SK-N-DZ (cell line): ENCODE results near the gene LAMP2.

Source experiments
- DNase-seq: peaks from one replicate; pipeline ENCODE4 v3.0.0-alpha.2; 2015; ENCODE audit warnings: low spot score
- small RNA-seq, 2 experiments: library from RNA; depleted of rRNA; stranded (forward); fragments of <200 nt; gene quantifications; one replicate each; pipeline ENCODE3, GENCODE V24; 2014

Gene LAMP2

DNA sequence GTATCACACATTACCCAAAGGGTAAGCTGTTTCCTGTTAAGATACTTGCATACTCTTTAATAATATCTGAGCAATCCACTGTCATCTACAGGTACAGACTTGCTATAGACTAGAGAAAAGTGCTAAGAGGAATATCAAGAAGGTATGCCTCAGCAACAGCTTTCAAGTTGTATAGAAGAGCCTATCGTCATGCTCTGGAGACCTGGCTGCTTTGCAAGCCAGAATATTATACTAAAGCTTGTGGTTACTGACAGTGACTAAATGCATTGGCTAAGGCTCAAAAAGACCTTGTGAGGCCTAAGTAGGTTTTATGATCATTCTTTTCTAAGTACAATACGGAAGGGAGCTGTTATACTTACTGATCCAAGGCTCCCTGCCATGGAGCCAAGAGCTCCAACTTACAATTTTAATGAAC, 11.3 kb downstream of the LAMP2 start:
- DNase-seq = no peak

GRCh38 chrX:120456973-120457372, 12.1 kb downstream of the LAMP2 start:
- no peak for DNase-seq

- no peak for DNase-seq
Measured at GRCh38 chrX:120453985-120454384, 15.1 kb downstream of the LAMP2 start.

- peak; percentile 41 for DNase-seq
Measured at GRCh38 chrX:120452131-120452530, 17.0 kb downstream of the LAMP2 start.

DNA sequence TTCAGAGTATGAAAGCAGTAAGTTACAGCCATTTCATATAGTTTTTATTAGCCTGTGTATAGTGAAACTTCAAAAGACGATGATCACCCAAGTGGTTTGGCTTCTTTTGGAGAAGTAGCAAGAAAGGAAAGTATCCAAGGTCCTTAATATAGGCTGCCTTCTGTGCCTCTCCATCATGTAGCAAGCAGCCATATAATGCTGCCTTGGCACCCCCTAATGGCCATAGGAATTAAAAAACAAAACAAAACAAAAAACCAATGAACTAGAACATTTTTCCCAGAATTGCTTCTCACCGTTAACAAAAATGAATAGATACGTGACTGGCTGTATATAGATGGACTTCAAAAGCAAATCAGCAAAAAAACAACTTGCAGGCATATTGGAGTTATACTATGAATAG, 18.9 kb downstream of the LAMP2 start:
- no peak for DNase-seq

DNA sequence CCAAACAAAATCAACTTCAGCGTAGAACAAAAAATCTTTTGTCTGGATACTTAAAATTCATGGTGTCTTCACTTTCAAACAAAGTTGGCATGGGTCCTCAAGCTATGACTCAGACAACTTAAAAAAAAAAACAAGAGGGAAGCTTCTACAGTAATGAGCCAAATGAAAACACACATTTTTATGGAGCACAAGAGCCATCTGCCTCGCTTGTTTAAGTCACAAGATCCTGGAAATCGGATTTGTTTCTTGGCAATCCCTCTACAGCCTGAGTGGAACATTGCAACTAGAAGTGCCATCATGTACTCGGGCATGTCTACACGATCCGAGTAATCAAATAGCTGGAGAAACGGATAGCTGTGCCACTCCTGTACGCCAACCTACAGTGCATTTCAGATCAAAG, 22.6 kb downstream of the LAMP2 start:
- DNase-seq = no peak

DNA sequence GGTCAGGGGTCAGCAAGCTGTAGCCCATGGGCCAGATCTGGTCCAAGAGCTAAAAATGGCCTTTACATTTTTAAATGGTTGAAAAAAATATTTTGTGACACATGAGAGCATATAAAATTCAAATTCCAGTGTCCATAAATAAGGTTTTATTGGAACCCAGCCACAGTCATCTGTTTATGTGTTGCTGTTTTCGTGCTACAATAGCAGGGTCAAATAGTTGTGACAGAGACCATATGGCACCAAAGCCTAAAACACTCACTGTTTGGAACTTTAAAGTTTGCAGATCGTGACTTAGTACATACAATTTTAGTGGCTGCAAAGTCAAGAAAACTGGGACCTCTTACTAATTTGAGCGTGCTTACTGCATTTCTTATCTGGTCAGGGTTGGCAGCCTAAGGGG, 29.2 kb downstream of the LAMP2 start:
- DNase-seq = no peak

DNA sequence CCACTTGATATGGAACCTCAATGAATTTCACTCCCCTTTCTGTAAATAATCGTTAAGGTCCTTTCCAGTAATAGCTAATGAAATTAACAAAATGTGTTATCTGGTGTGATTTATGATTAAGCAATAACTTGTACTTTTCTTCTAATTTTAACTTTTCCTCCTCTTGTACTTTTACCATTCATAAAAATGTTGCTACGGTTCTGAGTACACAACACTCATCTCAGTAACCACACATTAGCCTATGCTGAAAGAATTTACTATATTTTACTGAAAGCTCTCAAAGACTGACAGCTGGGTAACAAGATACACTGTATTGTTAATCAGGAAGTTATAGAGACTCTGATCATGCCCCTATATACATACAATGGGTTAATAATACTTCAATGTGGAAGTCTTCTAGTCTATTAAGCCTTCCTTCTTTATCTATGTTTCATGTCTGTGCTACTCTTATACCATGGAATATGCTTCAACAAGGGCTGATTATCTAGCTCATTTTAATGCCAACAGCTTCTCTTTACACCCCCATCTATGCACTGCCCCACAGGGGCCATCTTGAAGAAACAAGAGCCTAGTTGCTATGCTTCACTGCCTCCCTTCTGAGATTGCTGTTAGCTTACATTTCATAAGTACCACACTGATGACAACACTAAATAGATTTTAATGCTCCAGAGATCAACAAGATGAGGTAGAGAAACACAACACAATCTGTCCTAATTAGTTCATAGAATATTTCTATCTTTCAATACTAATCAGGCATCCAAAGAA, 39.1 kb downstream of the LAMP2 start:
- no peak for DNase-seq

DNA sequence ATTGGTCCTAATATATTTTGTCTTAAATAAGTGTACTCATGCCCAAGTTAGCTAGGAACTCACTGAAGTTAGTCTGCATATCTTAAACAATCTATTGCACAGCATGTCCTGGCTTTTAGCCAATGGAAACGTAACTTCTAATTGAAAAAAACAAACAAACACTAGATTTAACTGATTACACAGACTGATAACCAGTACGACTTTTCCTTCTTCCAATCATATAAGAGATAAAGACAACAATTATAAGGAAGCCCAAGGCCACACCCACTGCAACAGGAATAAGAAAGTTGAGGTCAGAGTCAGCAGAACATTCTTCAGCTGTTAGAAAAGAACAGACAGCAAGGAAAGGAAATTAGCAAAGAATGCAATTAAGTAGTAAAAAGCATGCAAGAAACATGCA, 40.8 kb downstream of the LAMP2 start:
- no peak for DNase-seq

DNA sequence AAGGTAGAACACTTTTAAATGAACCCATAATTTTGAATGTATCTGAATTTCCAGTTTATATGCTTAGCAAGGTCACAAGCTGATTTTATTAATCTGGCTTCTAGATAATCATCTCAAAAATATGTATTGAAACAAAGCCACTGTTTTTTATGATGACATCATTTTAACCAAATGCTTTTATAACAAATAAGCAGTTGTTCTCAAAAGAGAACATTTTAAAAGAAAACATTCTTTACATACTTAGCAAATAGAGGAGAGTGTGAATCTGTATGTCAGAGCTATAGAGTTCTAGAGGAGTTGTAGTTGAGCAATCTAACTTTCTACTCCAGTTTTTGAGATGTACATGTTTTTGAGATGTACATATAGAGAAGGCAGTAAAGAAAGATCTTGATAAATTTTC, 42.5 kb downstream of the LAMP2 start:
- DNase-seq = no peak

GRCh38 chrX:120419463-120419862, 49.6 kb downstream of the LAMP2 start:
- DNase-seq = no peak

DNA sequence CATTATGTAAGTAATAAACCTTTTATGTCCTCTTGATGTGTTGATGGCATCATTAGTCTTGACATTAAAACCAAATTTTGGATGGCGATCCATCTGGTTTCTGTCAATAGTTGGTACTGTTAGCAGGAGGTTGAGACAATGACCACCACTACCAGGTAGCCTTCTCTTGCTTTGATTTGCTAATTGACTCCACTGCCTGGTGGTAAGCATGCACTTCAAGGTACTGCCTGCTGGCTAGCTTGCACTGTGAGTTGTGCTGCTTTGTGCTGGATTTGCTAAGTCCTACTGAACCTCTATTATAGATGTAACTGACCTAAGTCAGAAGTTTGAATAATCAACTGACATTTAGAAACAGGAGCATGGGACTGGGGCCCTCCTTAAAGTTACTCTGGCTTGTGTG, 60.9 kb downstream of the LAMP2 start:
- DNase-seq = peak; percentile 33

DNA sequence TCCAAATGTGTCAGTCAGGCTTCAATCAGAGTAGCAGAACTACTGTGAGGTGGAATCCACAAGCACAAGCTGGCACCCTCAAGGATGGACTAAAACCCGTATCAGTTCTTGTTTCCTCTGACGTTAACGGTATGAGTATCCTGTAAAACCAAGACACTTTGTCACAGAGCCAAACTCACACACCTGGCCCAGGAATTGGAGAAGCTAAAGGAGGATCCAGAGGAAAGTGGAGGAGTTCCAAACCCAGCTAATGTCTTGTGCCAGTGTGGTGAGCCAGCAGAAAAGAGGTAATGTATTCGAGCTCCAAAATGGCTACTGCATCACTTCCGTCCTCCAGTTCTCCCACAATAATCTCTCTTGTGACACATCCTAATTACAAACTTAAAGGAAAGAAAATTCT, 62.5 kb downstream of the LAMP2 start:
- no peak for DNase-seq

- no peak for DNase-seq
Measured at GRCh38 chrX:120402369-120402768, 66.7 kb downstream of the LAMP2 start.

DNA sequence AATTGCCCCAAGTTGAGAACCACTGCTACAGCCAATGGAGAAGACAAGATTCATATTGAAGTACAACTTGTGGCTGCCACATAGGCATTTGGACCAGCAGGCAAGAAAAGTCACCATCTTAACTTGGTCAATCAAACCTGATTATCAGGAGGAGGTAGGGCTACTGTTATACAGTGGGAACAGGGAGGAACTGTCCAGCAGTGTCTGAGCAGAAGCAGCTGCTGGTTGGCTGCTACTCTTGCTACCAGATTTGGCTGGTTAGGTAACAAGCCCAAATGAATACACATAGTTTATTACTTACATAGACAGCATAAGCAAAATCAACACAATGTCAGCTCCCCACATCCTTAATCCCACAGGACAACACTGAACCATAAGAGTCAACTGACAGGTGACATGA, 67.8 kb downstream of the LAMP2 start:
- DNase-seq = no peak

DNA sequence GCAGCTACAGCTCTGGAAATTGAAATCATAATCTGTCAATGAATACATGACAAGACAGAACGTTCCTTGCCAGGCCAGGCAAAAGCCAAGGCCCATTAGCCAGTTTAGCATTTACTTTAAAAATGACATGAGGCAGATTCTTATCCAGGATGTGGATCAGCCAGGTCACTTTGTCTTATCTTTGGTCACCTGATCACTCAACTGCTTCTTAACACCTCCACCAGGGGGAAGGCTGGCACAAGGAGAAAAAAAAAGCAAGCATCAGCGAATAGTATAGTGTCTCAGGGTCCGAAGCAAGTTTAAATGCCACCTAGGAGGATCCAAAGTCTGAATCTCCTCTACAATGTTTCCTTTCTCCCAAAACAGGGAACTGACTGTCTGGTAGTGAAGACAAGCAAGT, 88.4 kb downstream of the LAMP2 start:
- DNase-seq = peak; percentile 64

- no peak for DNase-seq
Measured at GRCh38 chrX:120379937-120380681, 89.0 kb downstream of the LAMP2 start.

- DNase-seq = no peak
Measured at GRCh38 chrX:120378570-120378969, 90.5 kb downstream of the LAMP2 start.

Small RNA genes within 50 kb of the gene (small RNA-seq; reads per million reads assigned to genes)
- 0 reads per million in 2 experiments for gene RNU7-37P
